Gastroesophageal sphincter (tissue), 3 donors: ENCODE data around the gene COL12A1.

ENCODE experiments used
- CTCF ChIP-seq, 4 experiments: fragments of 200-600 bp in 2 of 4; fragments of 450-650 bp in 2 of 4; sonication (generic) in 1 of 4; IDR thresholded peaks; one replicate each; pipeline ENCODE4 v1.5.1; 2017 to 2019; ENCODE audit warnings: antibody characterized with exemption in 4 of 4, mild to moderate bottlenecking in 2 of 4, moderate library complexity in 2 of 4
- EP300 ChIP-seq: sonication (generic); formaldehyde crosslinking; IDR thresholded peaks from one replicate; pipeline ENCODE4 v1.6.1; 2017; ENCODE audit warnings: antibody characterized with exemption, mild to moderate bottlenecking
- POLR2A ChIP-seq, 2 donors: fragments of 450-650 bp; IDR thresholded peaks; one replicate each; pipeline ENCODE4 v1.6.1; 2017; ENCODE audit warnings: antibody characterized with exemption in 2 of 2, mild to moderate bottlenecking in 2 of 2, moderate library complexity in 1 of 2

- no peak for TF ChIP-seq CTCF (IDR thresholded peaks at IDR 0.05)
- TF ChIP-seq POLR2A (IDR thresholded peaks at IDR 0.05) = no peak
- TF ChIP-seq EP300 = no peak
Observed at GRCh38 chr6:75233092-75233615, 27.3 kb upstream of the COL12A1 start.
